HepG2 (cell line): ENCODE results near the gene ECHS1. TPM values are rescaled to one million over a fixed set of nuclear protein-coding genes. Genes with fewer than 3 reads are reported as not detected.

Source experiments
- ATF7 ChIP-seq, 2 experiments: fragments of 450-650 bp in 1 of 2; sonication (generic) in 1 of 2; formaldehyde crosslinking in 1 of 2; IDR thresholded peaks; 2 replicates each; pipeline versions ENCODE4 v1.4.0 to v1.6.1; 2016 to 2020; ENCODE audit warnings: antibody characterized with exemption in 1 of 2, mild to moderate bottlenecking in 1 of 2, missing genetic modification reagents in 1 of 2
- HMGXB4 ChIP-seq, 2 experiments: sonication (generic) in 1 of 2; formaldehyde crosslinking in 1 of 2; IDR thresholded peaks; 2 replicates each; pipeline versions ENCODE4 v1.4.0 to v1.6.1; 2018 to 2020; ENCODE audit warnings: missing genetic modification reagents in 2 of 2, borderline replicate concordance in 1 of 2, low read depth in 1 of 2, mild to moderate bottlenecking in 1 of 2, missing biosample characterization in 1 of 2
- KAT7 ChIP-seq: IDR thresholded peaks from 2 replicates; pipeline ENCODE4 v1.6.1; 2018; ENCODE audit warnings: borderline replicate concordance, missing compliant biosample characterization
- KDM5B ChIP-seq: sonication (generic); formaldehyde crosslinking; IDR thresholded peaks from 2 replicates; pipeline ENCODE4 v1.4.0; 2020; ENCODE audit warnings: missing genetic modification reagents, mild to moderate bottlenecking, borderline replicate concordance
- KLF6 ChIP-seq: IDR thresholded peaks from 2 replicates; pipeline ENCODE4 v1.8.0; 2016; ENCODE audit warnings: missing biosample characterization, missing genetic modification reagents
- NPAS2 ChIP-seq: sonication (generic); formaldehyde crosslinking; IDR thresholded peaks from 2 replicates; pipeline ENCODE4 v1.8.0; 2022; ENCODE audit warnings: mild to moderate bottlenecking, missing genetic modification reagents, borderline replicate concordance
- POLR2AphosphoS2 ChIP-seq: IDR thresholded peaks from 2 replicates; pipeline ENCODE4 v1.6.1; 2011; ENCODE audit warnings: low read depth, low read length, improper control_type of control experiment
- REPIN1 ChIP-seq: sonication (generic); formaldehyde crosslinking; IDR thresholded peaks from 2 replicates; pipeline ENCODE4 v1.8.0; 2022; ENCODE audit warnings: missing genetic modification reagents, low read depth, mild to moderate bottlenecking, borderline replicate concordance
- RFX3 ChIP-seq: IDR thresholded peaks from 2 replicates; pipeline ENCODE4 v1.6.1; 2016; ENCODE audit warnings: missing biosample characterization, missing genetic modification reagents
- SNAPC5 ChIP-seq: sonication (generic); formaldehyde crosslinking; IDR thresholded peaks from 2 replicates; pipeline ENCODE4 v1.8.1; 2023; ENCODE audit warnings: mild to moderate bottlenecking, missing genetic modification reagents, borderline replicate concordance
- SOX5 ChIP-seq: IDR thresholded peaks from 2 replicates; pipeline ENCODE4 v1.6.1; 2016; ENCODE audit warnings: borderline replicate concordance
- SSRP1 ChIP-seq: IDR thresholded peaks from 2 replicates; pipeline ENCODE4 v1.6.1; 2016; ENCODE audit warnings: control low read depth
- TFDP2 ChIP-seq: sonication (generic); formaldehyde crosslinking; IDR thresholded peaks from 2 replicates; pipeline ENCODE4 v1.4.0; 2020; ENCODE audit warnings: missing genetic modification reagents
- ZBED4 ChIP-seq: sonication (generic); formaldehyde crosslinking; IDR thresholded peaks from 2 replicates; pipeline ENCODE4 v1.4.0; 2020; ENCODE audit warnings: missing genetic modification reagents, borderline replicate concordance
- ZBTB3 ChIP-seq: sonication (generic); formaldehyde crosslinking; IDR thresholded peaks from 2 replicates; pipeline ENCODE4 v1.4.0; 2020; ENCODE audit warnings: low read depth, mild to moderate bottlenecking, moderate library complexity, missing genetic modification reagents, borderline replicate concordance
- ZFP82 ChIP-seq: sonication (generic); formaldehyde crosslinking; IDR thresholded peaks from 2 replicates; pipeline ENCODE4 v1.5.1; 2020; ENCODE audit warnings: mild to moderate bottlenecking, missing genetic modification reagents, borderline replicate concordance
- ZNF292 ChIP-seq: sonication (generic); formaldehyde crosslinking; IDR thresholded peaks from 2 replicates; pipeline ENCODE4 v1.8.1; 2022; ENCODE audit warnings: mild to moderate bottlenecking, low read depth, missing genetic modification reagents, borderline replicate concordance
- ZNF660 ChIP-seq: sonication (generic); formaldehyde crosslinking; IDR thresholded peaks from 2 replicates; pipeline ENCODE4 v1.5.1; 2020; ENCODE audit warnings: mild to moderate bottlenecking, low read depth, missing genetic modification reagents, borderline replicate concordance
- ZNF674 ChIP-seq: sonication (generic); formaldehyde crosslinking; IDR thresholded peaks from 2 replicates; pipeline ENCODE4 v1.5.0; 2020; ENCODE audit warnings: low read depth, mild to moderate bottlenecking, missing genetic modification reagents
- ZNF724P ChIP-seq: sonication (generic); formaldehyde crosslinking; IDR thresholded peaks from 2 replicates; pipeline ENCODE4 v1.8.0; 2022; ENCODE audit warnings: missing genetic modification reagents, borderline replicate concordance
- ZNF891 ChIP-seq: sonication (generic); formaldehyde crosslinking; IDR thresholded peaks from 2 replicates; pipeline ENCODE4 v1.5.0; 2020; ENCODE audit warnings: mild to moderate bottlenecking, missing genetic modification reagents
- ZZZ3 ChIP-seq: sonication (generic); formaldehyde crosslinking; IDR thresholded peaks from 2 replicates; pipeline ENCODE4 v1.4.0; 2020; ENCODE audit warnings: missing genetic modification reagents, mild to moderate bottlenecking, borderline replicate concordance
- polyA plus RNA-seq, 8 experiments: library from polyadenylated mRNA; depleted of rRNA in 3 of 8; stranded (reverse) in 7 of 8; unstranded in 1 of 8; fragments of >200 nt; fragmentation: Illumina TruSeq in 4 of 8; extraction: Trizol in 4 of 8; gene quantifications; 2 replicates each; pipeline versions ENCODE4 v1.2.1 to v1.2.3, GENCODE V29; 2011 to 2016; ENCODE audit warnings: low read depth in 4 of 8, missing spikeins in 1 of 8, mixed read lengths in 1 of 8; ENCODE audit not compliant: insufficient read depth in 1 of 8
- total RNA-seq, 5 experiments: library from RNA; depleted of rRNA; stranded (reverse); fragments of >200 nt; fragmentation: Illumina TruSeq; extraction: Trizol; gene quantifications; 2 replicates each; pipeline ENCODE4 v1.2.3, GENCODE V29; 2016; ENCODE audit warnings: low read depth in 1 of 5

The ECHS1 gene
- total and polyA plus RNA-seq, 2 of the 13 experiments (the other 11 are each of a cell fraction or from before 2014, with no cell fraction given): 32.7 to 195 TPM

GRCh38 chr10:133358162-133358924, 14.8 kb downstream of the ECHS1 start (continued):
- TF ChIP-seq KAT7 (CRISPR knock-in tag) (no peak), ATF7 (IDR thresholded peaks at IDR 0.05) (no peak), ATF7 (CRISPR knock-in tag; IDR thresholded peaks at IDR 0.05) (no peak), NPAS2 (CRISPR knock-in tag) (no peak), ZBTB3 (CRISPR knock-in tag) (no peak), SNAPC5 (CRISPR knock-in tag) (no peak), TFDP2 (peak; percentile 22; the same call in 1 of the 2 replicates), ZNF891 (no peak), ZFP82 (CRISPR knock-in tag) (peak; percentile 38; the same call in 1 of the 2 replicates), ZNF724P (CRISPR knock-in tag) (peak; percentile 33; the same call in 1 of the 2 replicates), SSRP1 (no peak), ZZZ3 (CRISPR knock-in tag) (no peak), HMGXB4 (CRISPR knock-in tag; IDR thresholded peaks at IDR 0.05; ENCODE audit: borderline replicate concordance in 1 of 2, low read depth in 1 of 2) (0 out of 4 replicates have a peak, but pooled peaks of 1 of the 2 experiments have one; percentile 46), ZBED4 (CRISPR knock-in tag) (no peak), POLR2AphosphoS2 (no peak), ZNF292 (CRISPR knock-in tag) (no peak), KLF6 (CRISPR knock-in tag) (no peak), ZNF674 (no peak), RFX3 (no peak), ZNF660 (no peak), REPIN1 (CRISPR knock-in tag) (0 out of 2 replicates have a peak, but pooled peaks have one; percentile 23), KDM5B (CRISPR knock-in tag) (peak; percentile 58; the same call in 1 of the 2 replicates), SOX5 (CRISPR knock-in tag) (no peak)
